LNCAP (cell line): ENCODE measurements around the gene SMPD3.

Source experiments
- CTCF ChIP-seq: fragments of 450-650 bp; IDR thresholded peaks from 2 replicates; pipeline ENCODE4 v1.5.1; 2017; ENCODE audit warnings: mild to moderate bottlenecking

Gene SMPD3

GRCh38 chr16:68448360-68448970, at the start of gene SMPD3:
SMPD3 (minus strand) TSS chr16:68448508; CDS start chr16:68372181, 76,327 bp downstream.
- no peak for TF ChIP-seq CTCF

- TF ChIP-seq CTCF = no peak
Measured at GRCh38 chr16:68496689-68497088, 48.4 kb upstream of the SMPD3 start.

GRCh38 chr16:68493412-68494070, 45.2 kb upstream of the SMPD3 start:
- no peak for TF ChIP-seq CTCF

- no peak for TF ChIP-seq CTCF
Measured at GRCh38 chr16:68492543-68493411, 44.5 kb upstream of the SMPD3 start.

- TF ChIP-seq CTCF = no peak
Measured at GRCh38 chr16:68492151-68492542, 43.8 kb upstream of the SMPD3 start.

- TF ChIP-seq CTCF = no peak
Measured at GRCh38 chr16:68491576-68491950, 43.3 kb upstream of the SMPD3 start.

GRCh38 chr16:68490829-68491575, 42.7 kb upstream of the SMPD3 start:
- TF ChIP-seq CTCF = no peak
